Colon (tissue), 2 donors: Measurements from ENCODE around the gene SP6.

Source experiments
- FAIRE-seq: peaks from 2 replicates; lab custom pipeline; 2012; peaks lifted over from hg19 to GRCh38; lab: Jason Lieb, UNC
- donor health status: control.
- donor health status: control.

SP6 gene

GRCh38 chr17:47853616-47854015 is 2.7 kb upstream of the SP6 start:
- no peak for FAIRE-seq

GRCh38 chr17:47852113-47852949 is 1.4 kb upstream of the SP6 start:
- no peak for FAIRE-seq

GRCh38 chr17:47851764-47852112 is 775 bp upstream of the SP6 start:
- FAIRE-seq, result no peak

- no peak for FAIRE-seq
Measured at GRCh38 chr17:47850373-47850691, 631 bp downstream of the SP6 start.

- no peak for FAIRE-seq
Measured at GRCh38 chr17:47848198-47848513, 2.8 kb downstream of the SP6 start.

DNA sequence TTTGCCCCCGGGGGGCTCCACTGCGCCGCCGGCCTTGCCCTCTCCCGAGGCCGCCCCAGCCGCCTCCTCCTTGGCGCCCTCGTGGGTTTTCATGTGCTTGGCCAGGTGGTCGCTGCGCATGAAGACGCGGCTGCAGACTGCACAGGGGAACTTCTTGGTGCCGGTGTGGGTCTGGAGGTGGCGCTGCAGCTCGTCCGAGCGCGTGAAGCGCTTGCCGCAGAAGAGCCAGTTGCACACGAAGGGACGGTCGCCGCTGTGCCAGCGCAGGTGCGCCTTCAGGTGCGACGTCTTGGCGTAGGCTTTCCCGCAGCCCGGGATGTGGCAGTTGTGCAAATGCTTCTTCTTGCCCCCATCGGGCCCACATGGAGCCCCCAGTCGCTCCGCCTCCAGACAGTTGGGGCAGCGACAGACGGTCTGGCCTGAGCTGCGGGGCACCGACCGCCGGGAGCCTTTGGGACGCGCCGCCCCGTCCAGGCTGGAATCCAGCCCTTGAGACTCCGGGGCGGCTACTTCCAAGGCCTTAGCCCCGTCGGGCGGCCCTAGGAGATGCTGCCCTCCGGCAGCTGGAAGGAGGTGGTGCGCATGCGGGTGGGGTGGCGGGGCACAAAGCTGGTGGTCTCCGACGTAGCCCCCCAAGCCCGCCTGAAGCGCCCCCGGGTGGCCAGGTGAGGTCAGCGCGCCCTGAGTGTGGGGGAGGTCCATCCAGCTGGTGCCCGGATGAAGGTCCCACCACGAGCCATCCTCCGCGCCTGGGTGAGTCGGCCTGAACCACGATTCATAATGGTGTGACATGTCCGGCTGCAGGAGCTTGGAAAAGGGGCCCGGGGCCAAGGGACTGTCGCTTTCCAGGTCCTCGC is 3.4 kb downstream of the SP6 start:
- no peak for FAIRE-seq

GRCh38 chr17:47846716-47847340 is 4.1 kb downstream of the SP6 start:
- FAIRE-seq, result no peak

DNA sequence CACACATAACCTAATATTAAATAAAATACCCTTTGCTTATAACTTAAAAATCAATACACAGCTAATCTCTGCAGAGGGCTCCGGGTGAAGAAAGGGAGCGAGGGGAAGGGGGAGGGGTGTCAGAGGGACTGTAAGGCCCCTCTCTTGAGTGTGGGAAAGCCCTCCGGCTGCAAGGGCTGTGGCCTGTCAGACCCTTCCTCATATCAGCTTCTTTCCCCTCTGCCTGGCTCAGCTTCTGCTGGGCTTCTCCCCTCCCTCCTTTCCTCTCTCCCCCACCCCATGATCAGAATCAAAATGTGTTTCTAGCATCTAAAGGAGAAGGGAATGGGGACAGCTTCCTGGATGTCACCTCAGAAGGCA is 5.3 kb downstream of the SP6 start:
- FAIRE-seq, result no peak

GRCh38 chr17:47844814-47845715 is 5.9 kb downstream of the SP6 start:
- no peak for FAIRE-seq

DNA sequence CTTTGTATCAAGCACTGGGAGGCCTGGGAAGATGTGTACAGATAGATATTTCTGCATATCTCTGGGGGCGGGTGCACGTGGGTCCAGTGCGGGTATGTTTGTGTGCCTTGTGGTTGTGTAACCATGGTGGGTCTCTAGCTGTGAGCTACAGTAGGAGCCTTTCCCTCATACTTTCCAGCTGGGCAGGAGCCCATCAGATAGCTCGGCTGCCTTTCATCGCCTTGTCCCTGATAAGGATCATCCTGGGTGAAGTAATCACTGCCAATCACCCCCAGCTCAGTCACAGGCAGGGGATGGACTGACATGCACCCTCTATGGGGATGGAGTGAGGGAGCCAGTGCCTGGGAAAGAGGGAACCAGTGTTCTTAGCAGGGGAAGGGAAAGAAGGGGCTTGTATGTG is 6.7 kb downstream of the SP6 start:
- FAIRE-seq, result no peak

GRCh38 chr17:47843391-47843730 is 7.6 kb downstream of the SP6 start:
- FAIRE-seq, result no peak

GRCh38 chr17:47841488-47842291 is 9.3 kb downstream of the SP6 start:
- FAIRE-seq, result no peak

DNA sequence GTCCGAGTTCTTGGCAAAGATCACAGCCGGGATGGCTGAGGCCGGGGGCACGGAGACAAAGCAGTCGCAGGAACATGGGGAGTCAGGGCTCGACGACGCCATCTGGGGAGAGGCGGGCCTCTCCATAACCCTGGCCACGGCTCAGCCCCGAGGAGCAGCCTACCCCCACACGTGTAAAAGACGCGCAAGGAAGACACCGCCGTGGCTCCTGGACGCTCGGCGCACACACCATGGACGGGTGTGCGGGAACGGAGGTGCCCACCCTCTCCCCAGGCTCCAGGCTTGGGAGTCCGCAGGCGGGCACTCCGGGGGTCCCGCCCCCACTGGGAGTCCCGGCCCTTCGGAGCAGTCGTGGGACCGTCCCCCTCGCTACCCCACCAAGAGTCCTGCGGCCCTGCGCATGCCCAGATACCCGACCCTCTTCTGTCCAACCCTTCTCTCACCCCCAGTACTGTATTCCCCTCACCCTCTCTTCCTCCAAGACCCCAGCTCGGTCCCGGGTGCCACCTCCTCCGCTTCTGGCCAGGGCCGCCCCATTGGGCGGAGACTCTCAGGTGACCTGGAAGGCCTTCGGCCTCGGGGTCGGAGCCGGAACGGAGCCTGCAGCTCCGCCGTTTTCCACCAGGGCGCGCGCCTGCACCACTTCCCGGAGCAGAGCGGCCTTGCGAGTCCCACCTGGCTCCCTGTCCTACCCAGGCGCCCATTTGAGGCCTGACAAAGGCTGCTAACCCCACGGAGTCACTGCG is 10.0 kb downstream of the SP6 start, which contains the start of gene SCRN2:
TSS of gene SCRN2 (minus strand) at position 532 of the 746 bp plus-strand sequence. CDS start at position 102, 430 bp downstream.
- FAIRE-seq, result no peak

- FAIRE-seq, result no peak
Measured at GRCh38 chr17:47840001-47840741, 10.8 kb downstream of the SP6 start.

DNA sequence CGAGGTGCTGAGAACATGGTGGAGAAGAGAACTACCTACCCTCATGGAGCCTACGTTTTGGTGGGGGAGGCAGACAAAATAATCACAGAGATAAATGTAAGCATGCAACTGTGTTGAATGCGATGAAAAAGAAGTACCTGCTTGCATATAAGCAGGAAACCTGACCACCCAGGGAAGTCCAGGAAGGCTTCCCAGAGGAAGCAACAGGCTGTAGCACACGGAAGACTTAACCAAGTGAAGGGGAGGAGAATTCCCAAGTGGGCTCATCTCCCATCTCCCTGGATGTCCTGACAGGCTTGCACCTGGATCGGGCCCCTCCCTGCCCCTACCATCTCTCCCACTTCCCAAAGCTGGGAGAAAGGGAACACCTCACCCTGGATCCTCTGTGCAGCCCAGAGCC is 11.9 kb downstream of the SP6 start:
- no peak for FAIRE-seq

- no peak for FAIRE-seq
Measured at GRCh38 chr17:47838636-47839035, 12.3 kb downstream of the SP6 start.

DNA sequence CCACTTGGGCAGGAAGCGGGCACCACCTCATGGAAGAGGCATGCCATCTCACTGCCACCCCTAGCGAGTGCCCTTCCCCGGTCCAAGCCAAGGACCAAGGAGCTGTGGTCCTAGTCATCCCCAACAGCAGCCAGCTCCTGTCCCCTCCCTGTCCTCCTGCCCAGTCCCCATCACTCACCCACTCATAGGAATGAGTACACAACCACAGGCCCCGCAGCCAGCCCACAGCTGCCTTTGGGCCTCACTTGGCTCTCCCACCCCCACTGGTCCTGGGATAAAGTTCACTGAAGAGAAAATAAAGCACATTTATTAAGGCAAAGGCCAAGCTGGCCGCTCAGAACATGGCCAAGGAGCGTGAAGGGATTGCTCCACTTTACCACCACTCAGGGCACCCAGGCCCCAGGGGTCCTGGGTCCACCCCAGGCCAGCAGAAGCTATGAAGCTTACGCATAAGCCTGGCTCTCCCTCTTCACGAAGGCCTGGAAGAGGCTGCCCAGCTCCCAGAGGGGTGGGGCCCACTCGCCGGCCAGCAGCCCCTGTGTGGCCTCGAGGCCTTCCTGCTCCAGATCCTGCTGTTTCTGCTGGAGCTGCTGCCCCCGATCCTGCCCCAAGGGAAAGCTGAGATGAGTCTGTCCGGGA is 13.4 kb downstream of the SP6 start:
- no peak for FAIRE-seq

- FAIRE-seq, result no peak
Measured at GRCh38 chr17:47836601-47837000, 14.4 kb downstream of the SP6 start.

DNA sequence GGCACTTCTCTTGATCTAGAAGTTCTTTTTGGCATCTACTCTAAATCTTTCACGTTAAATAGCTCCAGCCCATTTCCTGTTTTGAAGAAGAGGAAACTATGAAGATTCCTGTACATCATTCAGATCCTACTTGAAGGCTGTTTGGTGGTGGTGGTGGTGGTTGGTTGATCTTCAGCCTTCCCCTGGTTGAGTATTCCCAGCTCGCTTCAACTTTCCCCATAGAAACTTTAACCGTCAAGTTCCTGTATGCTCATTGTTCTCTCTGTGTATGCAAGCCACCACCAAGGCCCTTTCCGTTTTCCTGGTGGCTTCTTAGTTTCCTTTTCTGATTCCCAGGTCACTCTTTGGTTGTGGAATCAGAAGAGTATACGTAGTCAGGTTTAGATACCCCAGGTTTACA is 16.2 kb downstream of the SP6 start:
- no peak for FAIRE-seq

GRCh38 chr17:47831934-47832327 is 19.0 kb downstream of the SP6 start:
- no peak for FAIRE-seq
